Left lobe of liver (tissue), 2 donors: ENCODE measurements around the gene AGPAT1. TPM values are rescaled to one million over a fixed set of nuclear protein-coding genes. Genes with fewer than 3 reads are reported as not detected.
"Not testable (repeated sequence)": the region's sequence is repeated elsewhere in the genome, so short reads cannot be mapped to it uniquely, and the experiment has no call there.

Experiments
- ATAC-seq: fragments of 200-7000 bp; cut with Tn5 transposase; one replicate; pipeline ENCODE4 v1.9.1; 2020; ENCODE audit warnings: mild to moderate bottlenecking, moderate library complexity
- DNase-seq: peaks from one replicate; pipeline ENCODE4 v3.0.0-alpha.2; 2020; ENCODE audit warnings: low spot score
- total RNA-seq: library from RNA; stranded (reverse); gene quantifications from one replicate; pipeline ENCODE4 v1.2.1, GENCODE V29; 2021
- donor health status: DM: no; HTN: no; CAD: no; lungs with moderate emphysema.
- donor health status: DM: no; HTN: yes; CAD: no.

AGPAT1 gene
- total RNA-seq, 1 donor from 2014 or later = 32.4 TPM

- ATAC-seq = no peak
- DNase-seq = no peak
These were observed 24.6 kb downstream of the AGPAT1 start for GRCh38 chr6:32151181-32151862.

- no peak for ATAC-seq
- no peak for DNase-seq
These were observed 25.7 kb downstream of the AGPAT1 start for GRCh38 chr6:32149932-32150870.

- no peak for ATAC-seq
- no peak for DNase-seq
These were observed 26.7 kb downstream of the AGPAT1 start for GRCh38 chr6:32149092-32149755.

- peak; percentile 60 for DNase-seq
- peak; percentile 68 for ATAC-seq
These were observed 27.4 kb downstream of the AGPAT1 start for GRCh38 chr6:32148289-32149091.

- ATAC-seq (no peak), DNase-seq (no peak)
These were observed 28.3 kb downstream of the AGPAT1 start for GRCh38 chr6:32147401-32148132.

GRCh38 chr6:32146687-32147086, 29.2 kb downstream of the AGPAT1 start:
- no peak for ATAC-seq

GRCh38 chr6:32146287-32146686, 29.6 kb downstream of the AGPAT1 start:
- ATAC-seq (no peak), DNase-seq (no peak)

More at GRCh38 chr6:32146687-32147086, 29.2 kb downstream of the AGPAT1 start:
- DNase-seq = no peak

- DNase-seq, ATAC-seq: not testable (repeated sequence)
These were observed 31.6 kb downstream of the AGPAT1 start for GRCh38 chr6:32144238-32144637.

- peak; percentile 70 for ATAC-seq
- DNase-seq = no peak
These were observed 35.4 kb downstream of the AGPAT1 start for GRCh38 chr6:32140420-32141046.

- ATAC-seq (no peak), DNase-seq (no peak)
These were observed 36.3 kb downstream of the AGPAT1 start for GRCh38 chr6:32139590-32139989.

- ATAC-seq (no peak), DNase-seq (no peak)
These were observed 38.4 kb downstream of the AGPAT1 start for GRCh38 chr6:32137454-32137853.

- no peak for ATAC-seq
- no peak for DNase-seq
These were observed 42.1 kb downstream of the AGPAT1 start for GRCh38 chr6:32133786-32134185.

GRCh38 chr6:32132110-32132509, 43.8 kb downstream of the AGPAT1 start:
- DNase-seq = no peak
- ATAC-seq = no peak

- no peak for ATAC-seq
These were observed 44.4 kb downstream of the AGPAT1 start for GRCh38 chr6:32131439-32131948.

GRCh38 chr6:32129297-32130088, 46.4 kb downstream of the AGPAT1 start:
- ATAC-seq (peak; percentile 65), DNase-seq (no peak)

More at GRCh38 chr6:32131439-32131948, 44.4 kb downstream of the AGPAT1 start:
- DNase-seq = no peak

GRCh38 chr6:32128751-32129296, 47.1 kb downstream of the AGPAT1 start:
- ATAC-seq (no peak), DNase-seq (no peak)

GRCh38 chr6:32127717-32128592, 47.9 kb downstream of the AGPAT1 start, which contains the start of gene ATF6B:
TSS of gene ATF6B (minus strand) at chr6:32128246. CDS start at chr6:32128207, 39 bp downstream.
- DNase-seq = peak; percentile 99
- ATAC-seq = peak; percentile 87
